A673 (cell line): ENCODE results near the gene SLIT1.

ENCODE experiments used
- CTCF ChIP-seq: fragments of 300-800, 200-600 bp; sonication (generic); conservative IDR thresholded peaks from 2 replicates; pipeline ENCODE4 v1.5.1; 2017; ENCODE audit warnings: low read depth, mild to moderate bottlenecking, antibody characterized with exemption, low read length, moderate library complexity, mixed read lengths
- EZH2 ChIP-seq: fragments of 200-600 bp; sonication (generic); IDR thresholded peaks from 2 replicates; pipeline ENCODE4 v1.6.1; 2017; ENCODE audit warnings: borderline replicate concordance, low read depth, mild to moderate bottlenecking, mixed read lengths, antibody characterized with exemption, low read length; ENCODE audit not compliant: poor library complexity, severe bottlenecking

- TF ChIP-seq CTCF, result peak; percentile 40; the same call in 1 of the 2 replicates
- TF ChIP-seq EZH2, result no peak
Measured at GRCh38 chr10:97117372-97117771, 68.4 kb downstream of the SLIT1 start.
